GM12873 (cell line): ENCODE measurements around the gene MGRN1.

Experiments
- TF ChIP-seq, protein P1 (sequence below): IDR thresholded peaks from 2 replicates; pipeline ENCODE4 v1.5.1; 2012; ENCODE audit warnings: low read depth, mild to moderate bottlenecking, moderate library complexity, low read length, control low read depth; ENCODE audit not compliant: insufficient read depth; ENCODE audit errors: missing control alignments

MGRN1 gene

DNA sequence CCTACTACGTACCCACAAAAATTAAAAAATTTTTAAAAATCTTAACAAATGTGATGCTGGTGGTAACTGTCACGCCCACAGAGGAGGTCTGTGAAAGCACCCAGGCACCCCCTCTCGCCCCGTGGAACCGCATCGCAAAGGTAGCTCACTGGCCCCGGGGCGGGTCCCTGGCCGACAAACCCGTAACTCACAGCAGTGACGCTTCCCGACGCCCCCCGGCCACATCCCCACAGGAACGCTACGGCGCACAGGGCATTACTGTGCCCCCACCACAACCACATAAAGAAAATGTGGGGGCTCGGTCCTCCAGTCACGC, 109.1 kb downstream of the MGRN1 start:
- TF ChIP-seq, protein P1, sequence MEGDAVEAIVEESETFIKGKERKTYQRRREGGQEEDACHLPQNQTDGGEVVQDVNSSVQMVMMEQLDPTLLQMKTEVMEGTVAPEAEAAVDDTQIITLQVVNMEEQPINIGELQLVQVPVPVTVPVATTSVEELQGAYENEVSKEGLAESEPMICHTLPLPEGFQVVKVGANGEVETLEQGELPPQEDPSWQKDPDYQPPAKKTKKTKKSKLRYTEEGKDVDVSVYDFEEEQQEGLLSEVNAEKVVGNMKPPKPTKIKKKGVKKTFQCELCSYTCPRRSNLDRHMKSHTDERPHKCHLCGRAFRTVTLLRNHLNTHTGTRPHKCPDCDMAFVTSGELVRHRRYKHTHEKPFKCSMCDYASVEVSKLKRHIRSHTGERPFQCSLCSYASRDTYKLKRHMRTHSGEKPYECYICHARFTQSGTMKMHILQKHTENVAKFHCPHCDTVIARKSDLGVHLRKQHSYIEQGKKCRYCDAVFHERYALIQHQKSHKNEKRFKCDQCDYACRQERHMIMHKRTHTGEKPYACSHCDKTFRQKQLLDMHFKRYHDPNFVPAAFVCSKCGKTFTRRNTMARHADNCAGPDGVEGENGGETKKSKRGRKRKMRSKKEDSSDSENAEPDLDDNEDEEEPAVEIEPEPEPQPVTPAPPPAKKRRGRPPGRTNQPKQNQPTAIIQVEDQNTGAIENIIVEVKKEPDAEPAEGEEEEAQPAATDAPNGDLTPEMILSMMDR, result no peak

- TF ChIP-seq, protein P1, result no peak
Measured at GRCh38 chr16:4734063-4734729, 109.6 kb downstream of the MGRN1 start, which contains the start of the genes ANKS3 and DNAAF8. Gene ANKS3, minus strand, starts transcription at chr16:4734271. Its CDS starts 4,122 bp downstream, at chr16:4730149. Gene DNAAF8, plus strand, starts transcription at chr16:4734537. Its CDS starts 1,978 bp downstream, at chr16:4736515.

GRCh38 chr16:4734730-4735535, 110.3 kb downstream of the MGRN1 start:
- TF ChIP-seq, protein P1, result no peak

- TF ChIP-seq, protein P1, result no peak
Measured at GRCh38 chr16:4736546-4736945, 111.9 kb downstream of the MGRN1 start.

- TF ChIP-seq, protein P1, result no peak
Measured at GRCh38 chr16:4737545-4737944, 112.9 kb downstream of the MGRN1 start.
